ENCODE results near the gene ABI2. TPM values are rescaled to one million over a fixed set of nuclear protein-coding genes. Genes with fewer than 3 reads are reported as not detected.

Gene ABI2
- total RNA-seq, 1 experiment from 2014 or later: 141 TPM

DNA sequence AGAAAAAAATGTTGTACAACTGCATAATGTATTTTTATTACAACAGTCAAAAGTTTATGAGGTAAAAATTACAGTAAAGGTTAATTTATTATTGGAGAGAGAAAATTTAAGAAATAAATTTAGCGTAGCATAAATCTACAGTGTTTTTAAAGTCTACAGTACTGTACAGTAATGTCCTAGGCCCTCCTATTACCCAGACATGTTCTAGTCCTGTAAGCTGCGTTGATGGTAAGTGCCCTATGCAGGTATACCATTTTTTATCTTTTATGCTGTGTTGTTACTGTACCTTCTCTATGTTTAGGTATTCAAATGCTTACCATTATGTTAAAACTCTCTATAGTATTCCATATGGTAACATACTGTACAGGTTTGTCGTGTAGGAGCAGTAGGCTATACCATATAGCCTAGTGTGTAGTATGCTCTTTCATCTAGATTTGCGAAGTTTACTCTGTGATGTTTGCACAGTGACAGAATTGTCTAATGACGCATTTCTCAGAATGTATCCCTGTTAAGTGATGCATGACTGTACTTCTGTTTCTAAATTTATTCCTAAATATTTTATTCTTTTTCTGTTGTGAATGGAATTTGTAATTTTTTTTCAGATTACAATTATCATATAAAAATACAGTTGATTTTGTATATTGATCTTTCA is 24.5 kb downstream of the ABI2 start:
- Histone ChIP-seq H3K4me1 (ENCODE audit: insufficient read depth, low read length) (no peaks in the 10 kb centered on the region), H3K18ac (ENCODE audit: insufficient read length, low read depth, low read length) (no peak overlapping the region), H2BK5ac (ENCODE audit: insufficient read length, low read length) (no peak overlapping the region), H3K79me1 (ENCODE audit: insufficient read depth, low read depth, low read length, poor library complexity, severe bottlenecking) (peaks cover 9% of the 10 kb centered on the region), H3K23ac (ENCODE audit: insufficient read length, low read depth, low read length) (no peak overlapping the region), H3K79me2 (ENCODE audit: insufficient read depth, low read length) (peaks cover 21% of the 10 kb centered on the region; the same call in 1 of the 2 replicates), H2AFZ (ENCODE audit: low read length) (no peak overlapping the region), H2BK12ac (ENCODE audit: insufficient read length, low read depth, low read length) (no peak overlapping the region), H2AK5ac (ENCODE audit: insufficient read length, low read length) (no peak overlapping the region), H2BK20ac (ENCODE audit: low read depth, low read length, poor library complexity, severe bottlenecking) (no peak overlapping the region), H2BK120ac (ENCODE audit: low read depth, low read length, poor library complexity, severe bottlenecking) (no peak overlapping the region), H3K27ac (ENCODE audit: insufficient read length, low read depth, low read length) (no peak overlapping the region), H4K5ac (ENCODE audit: insufficient read length, low read depth, low read length) (no peak overlapping the region), H3T11ph (ENCODE audit: low read length) (no peak overlapping the region), H3K27me3 (ENCODE audit: insufficient read depth, low read length) (no peaks in the 10 kb centered on the region), H4K91ac (ENCODE audit: insufficient read length, low read depth, low read length) (no peak overlapping the region), H4K8ac (replicated peaks; ENCODE audit: insufficient read length, low read depth, low read length) (no peak overlapping the region), H3K14ac (ENCODE audit: insufficient read depth, low read length) (no peak overlapping the region), H3K4me2 (ENCODE audit: insufficient read depth, insufficient read length, low read length) (no peak overlapping the region), H3K9ac (ENCODE audit: extremely low read depth, insufficient read length, low read length) (no peak overlapping the region), H3K4ac (ENCODE audit: low read depth, low read length) (no peak overlapping the region), H4K20me1 (ENCODE audit: control insufficient read depth, insufficient read depth, insufficient read length) (no peaks in the 10 kb centered on the region), H3K9me3 (ENCODE audit: control insufficient read depth, low read depth, low read length) (no peaks in the 10 kb centered on the region), H3K56ac (ENCODE audit: insufficient read length, low read depth, low read length) (no peak overlapping the region), H3K23me2 (ENCODE audit: insufficient read length, low read depth, low read length, poor library complexity, severe bottlenecking) (no peaks in the 10 kb centered on the region), H2BK15ac (ENCODE audit: low read depth, low read length) (no peak overlapping the region)
- Mint-ChIP-seq H3K9me3 (peaks cover 0 to under 1% of the 10 kb centered on the region in 2 experiments; a peak in 1 of 5 replicates), H3K4me1 (peaks cover 1 to 5% of the 10 kb centered on the region in 2 experiments; a peak in 3 of 4 replicates), H3K36me3 (ENCODE audit: insufficient read depth in 1 of 3, low read depth in 3 of 3) (peaks cover 4 to 10% (median 5%) of the 10 kb centered on the region in 3 experiments; a peak in 6 of 7 replicates), H3K27ac (no peak overlapping the region), H3K4me3 (no peak overlapping the region), H3K27me3 (ENCODE audit: low read depth) (no peaks in the 10 kb centered on the region)
- 100% methylated on average over 1 of the region's 5 CpGs for WGBS (ENCODE audit: extremely low coverage, insufficient read length, low lambda C conversion rate)
- no peak for DNase-seq
- TF ChIP-seq, protein P1, sequence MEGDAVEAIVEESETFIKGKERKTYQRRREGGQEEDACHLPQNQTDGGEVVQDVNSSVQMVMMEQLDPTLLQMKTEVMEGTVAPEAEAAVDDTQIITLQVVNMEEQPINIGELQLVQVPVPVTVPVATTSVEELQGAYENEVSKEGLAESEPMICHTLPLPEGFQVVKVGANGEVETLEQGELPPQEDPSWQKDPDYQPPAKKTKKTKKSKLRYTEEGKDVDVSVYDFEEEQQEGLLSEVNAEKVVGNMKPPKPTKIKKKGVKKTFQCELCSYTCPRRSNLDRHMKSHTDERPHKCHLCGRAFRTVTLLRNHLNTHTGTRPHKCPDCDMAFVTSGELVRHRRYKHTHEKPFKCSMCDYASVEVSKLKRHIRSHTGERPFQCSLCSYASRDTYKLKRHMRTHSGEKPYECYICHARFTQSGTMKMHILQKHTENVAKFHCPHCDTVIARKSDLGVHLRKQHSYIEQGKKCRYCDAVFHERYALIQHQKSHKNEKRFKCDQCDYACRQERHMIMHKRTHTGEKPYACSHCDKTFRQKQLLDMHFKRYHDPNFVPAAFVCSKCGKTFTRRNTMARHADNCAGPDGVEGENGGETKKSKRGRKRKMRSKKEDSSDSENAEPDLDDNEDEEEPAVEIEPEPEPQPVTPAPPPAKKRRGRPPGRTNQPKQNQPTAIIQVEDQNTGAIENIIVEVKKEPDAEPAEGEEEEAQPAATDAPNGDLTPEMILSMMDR (conservative IDR thresholded peaks at IDR 0.05): no peak
